HG02678 (cell line): Measurements from ENCODE around the gene AREL1.

Source experiments
- ATAC-seq: cut with Tn5 transposase; IDR thresholded peaks from one replicate; pipeline ENCODE4 v1.9.1; 2021; ENCODE audit warnings: mild to moderate bottlenecking, moderate library complexity; ENCODE audit not compliant: unreplicated experiment

AREL1 gene

GRCh38 chr14:74637178-74637550 is 75.7 kb downstream of the AREL1 start:
- ATAC-seq: no peak

- ATAC-seq: no peak
Measured at GRCh38 chr14:74636424-74637177, 76.3 kb downstream of the AREL1 start.

GRCh38 chr14:74635847-74636246 is 77.0 kb downstream of the AREL1 start:
- ATAC-seq: no peak

- ATAC-seq: no peak
Measured at GRCh38 chr14:74634964-74635363, 77.9 kb downstream of the AREL1 start.

GRCh38 chr14:74634481-74634880 is 78.4 kb downstream of the AREL1 start:
- no peak for ATAC-seq

- ATAC-seq: no peak
Measured at GRCh38 chr14:74630881-74631690, 81.8 kb downstream of the AREL1 start.

- no peak for ATAC-seq
Measured at GRCh38 chr14:74628418-74628817, 84.5 kb downstream of the AREL1 start.

GRCh38 chr14:74627076-74627475 is 85.8 kb downstream of the AREL1 start:
- no peak for ATAC-seq

- no peak for ATAC-seq
Measured at GRCh38 chr14:74622257-74622656, 90.6 kb downstream of the AREL1 start.

- no peak for ATAC-seq
Measured at GRCh38 chr14:74621556-74621955, 91.3 kb downstream of the AREL1 start.

- no peak for ATAC-seq
Measured at GRCh38 chr14:74620923-74621322, 92.0 kb downstream of the AREL1 start.

- ATAC-seq: no peak
Measured at GRCh38 chr14:74620497-74620921, 92.4 kb downstream of the AREL1 start.

- no peak for ATAC-seq
Measured at GRCh38 chr14:74619672-74620131, 93.2 kb downstream of the AREL1 start.

GRCh38 chr14:74618078-74618952 is 94.6 kb downstream of the AREL1 start:
- no peak for ATAC-seq

GRCh38 chr14:74616996-74617700 is 95.7 kb downstream of the AREL1 start:
- ATAC-seq: no peak

- no peak for ATAC-seq
Measured at GRCh38 chr14:74616507-74616906, 96.4 kb downstream of the AREL1 start.

- no peak for ATAC-seq
Measured at GRCh38 chr14:74615735-74616134, 97.1 kb downstream of the AREL1 start.

- no peak for ATAC-seq
Measured at GRCh38 chr14:74614508-74615495, 98.1 kb downstream of the AREL1 start.

- ATAC-seq: no peak
Measured at GRCh38 chr14:74613211-74613914, 99.5 kb downstream of the AREL1 start.
